ENCODE measurements around the gene PIWIL4.

PIWIL4 gene

DNA sequence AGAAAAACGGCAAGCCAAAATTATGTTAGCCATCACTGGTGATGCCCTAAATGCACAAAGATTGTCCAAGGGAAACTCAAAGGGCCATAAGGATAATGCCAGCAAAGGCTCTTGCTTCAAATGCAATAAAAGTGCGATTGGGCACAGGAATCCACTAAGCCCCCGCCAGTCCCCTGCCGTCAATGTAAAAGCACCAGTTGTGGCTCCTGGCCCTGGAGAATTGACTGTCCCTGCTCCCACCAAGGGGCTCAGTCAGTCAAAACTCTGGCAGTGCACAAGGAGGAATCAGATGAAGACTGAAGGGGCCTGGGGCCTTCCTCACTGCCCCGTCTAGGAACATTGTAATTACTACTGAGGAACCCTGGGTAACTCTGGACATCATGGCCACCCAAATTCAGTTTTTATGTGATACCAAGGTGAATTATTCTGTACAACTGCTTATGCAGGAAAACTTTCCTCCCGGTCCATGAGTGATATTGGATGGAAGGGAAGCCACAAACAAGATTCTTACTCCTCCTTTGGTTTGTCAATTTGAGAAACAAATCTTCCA lies 85.6 kb downstream of the PIWIL4 start:
- H3K4me3 ChIP-seq (replicated peaks; ENCODE audit: low read depth, low read length) = no peak overlapping the region
- no peak for DNase-seq (ENCODE audit: low read depth)
- TF ChIP-seq, protein P1, sequence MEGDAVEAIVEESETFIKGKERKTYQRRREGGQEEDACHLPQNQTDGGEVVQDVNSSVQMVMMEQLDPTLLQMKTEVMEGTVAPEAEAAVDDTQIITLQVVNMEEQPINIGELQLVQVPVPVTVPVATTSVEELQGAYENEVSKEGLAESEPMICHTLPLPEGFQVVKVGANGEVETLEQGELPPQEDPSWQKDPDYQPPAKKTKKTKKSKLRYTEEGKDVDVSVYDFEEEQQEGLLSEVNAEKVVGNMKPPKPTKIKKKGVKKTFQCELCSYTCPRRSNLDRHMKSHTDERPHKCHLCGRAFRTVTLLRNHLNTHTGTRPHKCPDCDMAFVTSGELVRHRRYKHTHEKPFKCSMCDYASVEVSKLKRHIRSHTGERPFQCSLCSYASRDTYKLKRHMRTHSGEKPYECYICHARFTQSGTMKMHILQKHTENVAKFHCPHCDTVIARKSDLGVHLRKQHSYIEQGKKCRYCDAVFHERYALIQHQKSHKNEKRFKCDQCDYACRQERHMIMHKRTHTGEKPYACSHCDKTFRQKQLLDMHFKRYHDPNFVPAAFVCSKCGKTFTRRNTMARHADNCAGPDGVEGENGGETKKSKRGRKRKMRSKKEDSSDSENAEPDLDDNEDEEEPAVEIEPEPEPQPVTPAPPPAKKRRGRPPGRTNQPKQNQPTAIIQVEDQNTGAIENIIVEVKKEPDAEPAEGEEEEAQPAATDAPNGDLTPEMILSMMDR (IDR thresholded peaks at IDR 0.05; ENCODE audit: low read length, missing control alignments) = no peak

DNA sequence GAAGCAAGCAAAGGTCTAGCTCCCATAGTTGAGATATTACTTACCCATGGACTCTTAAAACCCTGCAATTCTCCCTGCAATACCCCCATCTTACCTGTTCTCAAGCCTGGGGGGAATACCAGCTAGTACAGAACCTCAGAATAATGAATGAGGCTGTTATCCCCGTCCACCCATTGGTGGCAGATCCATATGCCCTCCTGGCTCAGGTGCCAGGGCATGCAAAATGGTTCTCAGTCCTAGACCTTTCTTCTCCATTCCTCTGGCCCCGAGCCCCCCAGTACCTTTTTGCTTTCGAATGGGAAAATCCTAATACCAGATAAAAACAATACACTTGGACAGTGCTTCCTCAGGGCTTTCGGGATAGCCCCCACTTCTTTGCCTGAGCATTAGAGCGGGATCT lies 86.4 kb downstream of the PIWIL4 start:
- no peak overlapping the region for H3K4me3 ChIP-seq (replicated peaks; ENCODE audit: low read depth, low read length)
- no peak for DNase-seq (ENCODE audit: low read depth)
- TF ChIP-seq, protein P1 (IDR thresholded peaks at IDR 0.05; ENCODE audit: low read length, missing control alignments) = no peak

DNA sequence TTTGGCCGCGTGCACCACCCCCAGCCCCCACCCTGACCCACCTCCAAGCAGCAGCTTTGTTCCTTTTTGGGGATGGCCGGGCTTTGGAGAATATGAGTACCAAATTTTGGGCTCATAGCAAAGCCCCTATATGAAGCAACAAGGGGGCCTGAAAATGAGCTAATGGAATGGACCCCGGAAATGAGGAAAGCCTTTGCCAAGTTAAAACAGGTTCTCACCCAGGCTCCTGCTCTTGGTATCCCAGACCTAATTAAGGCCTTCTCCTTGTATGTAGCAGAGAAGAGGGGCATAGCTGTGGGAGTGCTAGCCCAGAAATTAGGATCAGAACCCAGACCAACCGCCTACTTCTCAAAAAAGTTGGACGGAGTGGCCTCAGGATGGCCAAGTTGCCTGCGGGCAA lies 87.0 kb downstream of the PIWIL4 start:
- no peak for DNase-seq (ENCODE audit: low read depth)

DNA sequence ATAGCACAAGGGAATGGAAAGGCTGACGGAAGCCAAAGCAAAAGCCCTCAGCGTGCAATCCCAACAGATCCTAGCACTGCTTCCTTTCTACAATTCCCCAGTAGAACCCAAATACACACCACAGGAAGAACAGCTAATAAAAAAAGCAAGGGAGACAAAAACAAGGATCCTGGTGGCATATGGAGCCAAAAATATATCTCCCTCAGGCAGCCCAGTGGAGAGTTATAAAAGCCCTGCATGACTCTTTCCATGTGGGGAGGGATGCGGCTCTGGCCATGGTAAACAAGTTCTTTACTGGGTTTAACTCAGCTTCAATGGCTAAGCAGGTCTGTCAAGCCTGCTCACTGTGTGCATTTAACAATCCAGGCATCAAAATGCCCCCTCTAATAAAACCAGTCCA lies 88.1 kb downstream of the PIWIL4 start:
- TF ChIP-seq, protein P1 (IDR thresholded peaks at IDR 0.05; ENCODE audit: low read length, missing control alignments) = no peak
- no peak overlapping the region for H3K4me3 ChIP-seq (replicated peaks; ENCODE audit: low read depth, low read length)
- no peak for DNase-seq (ENCODE audit: low read depth)

More for the DNA sequence above, 87.0 kb downstream of the PIWIL4 start:
- TF ChIP-seq, protein P1 (IDR thresholded peaks at IDR 0.05; ENCODE audit: low read length, missing control alignments) = no peak
- no peak overlapping the region for H3K4me3 ChIP-seq (replicated peaks; ENCODE audit: low read depth, low read length)

DNA sequence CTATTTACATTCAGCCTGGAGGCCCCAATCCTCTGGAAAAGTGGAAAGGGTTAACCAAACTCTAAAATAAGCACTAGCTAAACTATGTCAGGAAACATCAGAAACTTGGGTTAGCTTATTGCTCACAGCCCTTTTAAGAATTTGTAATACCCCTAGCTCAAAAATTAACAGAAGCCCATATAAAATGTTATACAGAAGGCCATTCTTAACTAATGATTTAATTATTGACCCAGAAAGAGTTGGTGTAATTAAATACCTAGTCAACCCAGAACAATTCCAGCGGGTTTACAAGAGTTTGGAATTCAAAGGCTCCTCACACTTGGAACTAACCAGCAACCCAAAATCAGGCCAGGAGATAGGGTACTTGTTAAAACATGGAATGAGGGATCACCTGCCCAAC lies 88.8 kb downstream of the PIWIL4 start:
- no peak for DNase-seq (ENCODE audit: low read depth)
- TF ChIP-seq, protein P1 (IDR thresholded peaks at IDR 0.05; ENCODE audit: low read length, missing control alignments) = no peak
- H3K4me3 ChIP-seq (replicated peaks; ENCODE audit: low read depth, low read length) = no peak overlapping the region

DNA sequence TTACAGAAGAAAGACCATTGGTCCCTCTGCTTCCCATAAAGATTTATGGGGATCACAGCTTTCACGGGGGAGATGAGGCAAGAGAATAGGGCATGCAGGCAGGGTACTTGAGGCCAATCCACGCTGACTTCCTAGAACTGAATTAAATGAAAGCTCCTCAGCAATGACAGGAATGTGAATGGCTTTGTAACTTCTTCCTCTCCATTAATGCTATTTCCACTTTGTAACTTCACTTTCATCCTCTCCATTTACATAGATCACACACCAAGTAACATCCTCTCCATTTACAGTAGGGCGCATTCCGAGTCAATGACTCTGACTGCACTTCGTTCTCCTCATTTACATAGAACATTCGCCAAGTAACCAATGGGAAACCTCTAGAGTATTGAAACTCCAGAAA lies 89.8 kb downstream of the PIWIL4 start:
- DNase-seq (ENCODE audit: low read depth) = no peak
- TF ChIP-seq, protein P1 (IDR thresholded peaks at IDR 0.05; ENCODE audit: low read length, missing control alignments) = no peak
- H3K4me3 ChIP-seq (replicated peaks; ENCODE audit: low read depth, low read length) = no peak overlapping the region

DNA sequence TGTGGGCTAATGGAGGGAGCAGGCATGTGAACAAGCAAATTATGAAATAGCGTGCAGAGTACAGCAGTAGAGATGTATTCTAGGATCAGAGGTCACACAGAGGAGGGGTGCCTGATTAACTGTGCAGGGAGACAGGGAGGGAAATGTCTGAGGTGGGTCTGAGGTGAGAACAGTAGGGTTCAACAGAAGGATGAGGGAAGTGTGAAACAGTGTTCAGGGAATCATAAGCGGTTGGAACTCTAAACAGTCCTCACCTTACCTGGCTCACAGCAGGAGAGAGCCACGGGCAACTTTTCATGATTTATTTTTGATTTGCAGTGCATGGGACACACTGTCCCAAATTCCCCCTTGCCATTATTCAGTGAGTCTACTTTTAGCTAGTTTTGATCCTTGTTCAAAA lies 90.5 kb downstream of the PIWIL4 start:
- TF ChIP-seq, protein P1 (IDR thresholded peaks at IDR 0.05; ENCODE audit: low read length, missing control alignments) = no peak
- H3K4me3 ChIP-seq (replicated peaks; ENCODE audit: low read depth, low read length) = no peak overlapping the region
- no peak for DNase-seq (ENCODE audit: low read depth)

All from fibroblast of pulmonary artery (primary cell).